Heart left ventricle (tissue), 16 donors: Measurements from ENCODE around the gene PPM1L. TPM values are rescaled to one million over a fixed set of nuclear protein-coding genes. Genes with fewer than 3 reads are reported as not detected.

Source experiments
- ATAC-seq, 4 donors: fragments of 200-7000 bp; cut with Tn5 transposase; one replicate each; pipeline ENCODE4 v1.9.1; 2020 to 2022; ENCODE audit warnings: moderate library complexity in 4 of 4, mild to moderate bottlenecking in 3 of 4, moderate number of reproducible peaks in 1 of 4
- DNase-seq, 5 donors: peaks; one replicate each; pipeline ENCODE4 v3.0.0-alpha.2; 2020
- H3K27ac ChIP-seq, 12 donors: fragments of 200-600 bp; sonication (generic) in 4 of 12; one replicate each; pipeline versions ENCODE4 v1.5.0 to v1.8.0; 2016 to 2022; ENCODE audit warnings: mild to moderate bottlenecking in 2 of 12
- H3K27me3 ChIP-seq, 9 donors: fragments of 200-600 bp; sonication (generic) in 2 of 9; one replicate each; pipeline versions ENCODE4 v1.5.1 to v1.8.0; 2016 to 2022; ENCODE audit warnings: mild to moderate bottlenecking in 3 of 9
- H3K36me3 ChIP-seq, 9 donors: fragments of 200-600 bp; sonication (generic) in 2 of 9; one replicate each; pipeline versions ENCODE4 v1.5.0 to v1.8.0; 2018 to 2022; ENCODE audit warnings: mild to moderate bottlenecking in 2 of 9
- H3K4me1 ChIP-seq, 12 donors: fragments of 200-600 bp; sonication (generic) in 4 of 12; one replicate each; pipeline versions ENCODE4 v1.5.0 to v1.8.0; 2016 to 2022; ENCODE audit warnings: mild to moderate bottlenecking in 3 of 12
- H3K4me3 ChIP-seq, 12 donors: fragments of 200-600 bp; sonication (generic) in 4 of 12; one replicate each; pipeline versions ENCODE4 v1.5.0 to v1.8.0; 2017 to 2022; ENCODE audit warnings: mild to moderate bottlenecking in 9 of 12, moderate library complexity in 4 of 12
- H3K9me3 ChIP-seq, 12 donors: fragments of 200-600 bp; sonication (generic) in 4 of 12; one replicate each; pipeline versions ENCODE4 v1.5.0 to v1.8.0; 2016 to 2022; ENCODE audit warnings: mild to moderate bottlenecking in 1 of 12
- POLR2A ChIP-seq, 2 donors: fragments of 450-650 bp; IDR thresholded peaks; one replicate each; pipeline ENCODE4 v1.6.1; 2017; ENCODE audit warnings: antibody characterized with exemption in 2 of 2, mild to moderate bottlenecking in 2 of 2, moderate library complexity in 2 of 2
- WGBS, 4 donors: extraction: QIAGEN DNeasy Blood & Tissue Kit in 2 of 4; methylation state at CpG; one replicate each; pipeline versions ENCODE4 v1.1.5 to v1.1.7; 2013 to 2018; 5-methylcytosine and 5-hydroxymethylcytosine counted together
- intact Hi-C, 10 donors: fragments of 100-400 bp; cut with DNase I; formaldehyde crosslinking; loops; one replicate each; pipeline versions ENCODE4 v1.11.1 to v1.14.2; 2022
- polyA plus RNA-seq, 2 donors: library from polyadenylated mRNA; stranded (reverse); fragments of 200-250 nt; gene quantifications; one replicate each; pipeline ENCODE4 v1.2.3, GENCODE V29; 2013
- total RNA-seq, 9 donors: library from RNA; depleted of rRNA in 2 of 9; stranded (reverse); fragments of >200 nt in 2 of 9; fragmentation: NEBNext Ultra II Directional in 3 of 9; extraction: Animal tissue kit (Norgen Biotek cat#: 25700) in 3 of 9; gene quantifications; one replicate each; pipeline versions ENCODE4 v1.1.0 to v1.2.4, GENCODE V29; 2016 to 2023
- TF ChIP-seq, protein P1 (sequence below), 12 donors: fragments of 200-600 bp; sonication (generic) in 4 of 12; IDR thresholded peaks; one replicate each; pipeline versions ENCODE4 v1.5.0 to v1.8.0; 2018 to 2022; ENCODE audit warnings: antibody characterized with exemption in 12 of 12, mild to moderate bottlenecking in 5 of 12
- donor health status: ischemic (EF 13 %, LVEDD 7.1; RV severe dilation, severe dysfunction).
- donor health status: healthy with polysubstance abuse.
- donor health status: DM: no; HTN: yes; CAD: no.
- donor health status: DM: no; HTN: no; CAD: no.
- donor health status: ischemic (EF 25% LVEDD 6.9; RV normal size, moderate dysfunction).
- donor health status: ischemic (EF 25% LVEDD 5.7; RV mildly dilated, moderate dysfunction).
- donor health status: healthy.
- donor health status: DM: yes; HTN: yes; CAD: no.
- donor health status: ischemic (EF 35%, LVEDD 5.7; RV mildly dilated, moderate dysfunction).
- donor health status: nonischemic (EF 11% LVEDD 7.7; RV severe dilation, severe dysfunction).
- donor health status: DM: yes; HTN: yes; CAD: no.
- donor health status: PGD.
- donor health status: ischemic (EF 29% LVEDD 5.4; RV normal size, mild dysfunction).
- donor health status: nonischemic (EF 23%, LVEDD 6.1; RV moderate dilation, normal function).

Gene PPM1L
- total and polyA plus RNA-seq, 11 donors, result 6.2 to 89.6 (median 41.7) TPM

- no peak for ATAC-seq
- H3K4me3 ChIP-seq, result peak overlapping the region in 2 of 12 donors; percentile 1 to 21
- H3K27me3 ChIP-seq, result no peaks in the 10 kb centered on the region
- WGBS, 4 donors, result 45 to 61% (median 49%) methylated on average over 1 of the region's 1 CpG
- no peak overlapping the region for H3K27ac ChIP-seq
- peaks cover 0 to 20% (median 12%) of the 10 kb centered on the region in 12 donors for H3K4me1 ChIP-seq
- no peak for DNase-seq
- H3K36me3 ChIP-seq, result no peaks in the 10 kb centered on the region
- no peaks in the 10 kb centered on the region for H3K9me3 ChIP-seq
- TF ChIP-seq, protein P1, sequence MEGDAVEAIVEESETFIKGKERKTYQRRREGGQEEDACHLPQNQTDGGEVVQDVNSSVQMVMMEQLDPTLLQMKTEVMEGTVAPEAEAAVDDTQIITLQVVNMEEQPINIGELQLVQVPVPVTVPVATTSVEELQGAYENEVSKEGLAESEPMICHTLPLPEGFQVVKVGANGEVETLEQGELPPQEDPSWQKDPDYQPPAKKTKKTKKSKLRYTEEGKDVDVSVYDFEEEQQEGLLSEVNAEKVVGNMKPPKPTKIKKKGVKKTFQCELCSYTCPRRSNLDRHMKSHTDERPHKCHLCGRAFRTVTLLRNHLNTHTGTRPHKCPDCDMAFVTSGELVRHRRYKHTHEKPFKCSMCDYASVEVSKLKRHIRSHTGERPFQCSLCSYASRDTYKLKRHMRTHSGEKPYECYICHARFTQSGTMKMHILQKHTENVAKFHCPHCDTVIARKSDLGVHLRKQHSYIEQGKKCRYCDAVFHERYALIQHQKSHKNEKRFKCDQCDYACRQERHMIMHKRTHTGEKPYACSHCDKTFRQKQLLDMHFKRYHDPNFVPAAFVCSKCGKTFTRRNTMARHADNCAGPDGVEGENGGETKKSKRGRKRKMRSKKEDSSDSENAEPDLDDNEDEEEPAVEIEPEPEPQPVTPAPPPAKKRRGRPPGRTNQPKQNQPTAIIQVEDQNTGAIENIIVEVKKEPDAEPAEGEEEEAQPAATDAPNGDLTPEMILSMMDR (IDR thresholded peaks at IDR 0.05), result no peak
- TF ChIP-seq POLR2A (IDR thresholded peaks at IDR 0.05), result no peak
- intact Hi-C loops, result no loop called here
Measured at GRCh38 chr3:160747422-160747821, 8.6 kb upstream of the PPM1L start.

DNA sequence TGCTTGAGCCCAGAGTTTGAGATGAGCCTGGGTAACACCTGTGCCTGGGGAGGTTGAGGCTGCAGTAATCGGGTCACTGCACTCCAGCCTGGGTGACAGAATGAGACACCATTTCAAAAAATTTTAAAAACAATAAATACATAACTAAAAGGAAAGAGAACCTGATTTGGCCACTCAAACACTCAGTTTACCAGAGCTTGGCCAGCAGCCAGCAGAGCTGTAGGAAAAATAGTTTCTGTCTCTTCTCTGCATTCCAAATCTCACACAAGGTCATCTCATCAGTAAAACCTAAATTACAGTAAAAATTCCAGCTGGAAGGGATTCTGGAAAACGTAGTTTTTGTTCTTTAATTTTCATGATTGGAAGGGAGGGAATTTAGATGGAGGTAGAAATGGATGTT is 7.8 kb upstream of the PPM1L start:
- no peak overlapping the region for H3K4me3 ChIP-seq
- H3K27me3 ChIP-seq, result no peaks in the 10 kb centered on the region
- H3K4me1 ChIP-seq, result peaks cover 0 to 23% (median 12%) of the 10 kb centered on the region in 12 donors
- H3K9me3 ChIP-seq, result no peaks in the 10 kb centered on the region
- DNase-seq (peak in 1 of 5 donors; percentile 26), ATAC-seq (no peak)
- H3K36me3 ChIP-seq, result no peaks in the 10 kb centered on the region
- 66 to 74% (median 67%) methylated on average over 2 of the region's 2 CpGs for WGBS, 4 donors
- no peak overlapping the region for H3K27ac ChIP-seq
- intact Hi-C loops, result no loop called here
- TF ChIP-seq, protein P1 (IDR thresholded peaks at IDR 0.05), result no peak
- TF ChIP-seq POLR2A (IDR thresholded peaks at IDR 0.05), result no peak

DNA sequence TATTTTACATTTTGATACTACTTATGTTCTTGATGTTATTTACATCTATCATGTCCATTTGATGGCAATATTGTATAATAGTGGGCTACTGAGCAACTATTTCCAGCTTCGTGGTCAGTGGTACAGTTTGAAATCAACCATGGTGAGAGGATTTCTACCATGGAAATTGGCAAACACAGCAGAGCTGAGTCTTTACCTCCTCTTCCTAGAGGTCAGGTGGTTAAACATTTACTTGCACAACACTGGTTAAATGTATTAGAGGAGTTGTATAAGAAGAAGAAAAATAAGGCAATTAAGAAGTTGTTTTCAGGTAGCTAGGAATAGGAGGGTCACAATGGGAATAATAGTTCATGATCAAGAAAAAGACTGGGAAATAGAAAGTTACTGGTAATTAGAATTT is 7.2 kb upstream of the PPM1L start:
- DNase-seq, result no peak

DNA sequence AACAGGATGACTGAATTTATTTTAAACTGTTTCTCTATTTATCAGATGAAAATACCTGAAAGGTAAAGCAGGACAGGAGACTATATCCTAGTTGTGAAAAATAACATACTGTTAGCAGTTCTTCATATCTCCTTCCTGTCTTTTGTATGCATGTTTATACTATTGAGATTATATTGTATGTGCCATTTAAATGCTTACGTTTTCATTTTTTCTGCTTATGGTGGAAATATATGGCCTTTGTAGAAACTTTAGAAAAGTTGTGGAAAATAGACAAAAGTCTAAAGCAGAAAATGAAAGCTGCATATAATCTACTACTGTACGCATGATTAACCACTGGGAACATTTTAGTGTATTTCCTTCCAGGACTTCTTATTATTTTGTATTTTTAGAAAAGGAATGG is 2.1 kb upstream of the PPM1L start:
- intact Hi-C loops, result loop anchor here in 4 of 10 donors (2.0 to 10.0 kb wide), 5 partner anchors 15 to 467 kb away; partner anchors contain the start of genes KPNA4 (in 1 of the 4) and NMD3 (in 1 of the 4)
- DNase-seq (no peak), ATAC-seq (no peak)
- H3K9me3 ChIP-seq, result no peaks in the 10 kb centered on the region
- H3K4me1 ChIP-seq, result peaks cover 0 to 36% (median 13%) of the 10 kb centered on the region in 12 donors
- TF ChIP-seq, protein P1 (IDR thresholded peaks at IDR 0.05), result no peak
- no peak for TF ChIP-seq POLR2A (IDR thresholded peaks at IDR 0.05)
- 27 to 36% (median 33%) methylated on average over 2 of the region's 2 CpGs for WGBS, 4 donors
- H3K36me3 ChIP-seq, result no peaks in the 10 kb centered on the region
- H3K4me3 ChIP-seq, result peak overlapping the region; percentile 66 to 93 (median 82)
- H3K27ac ChIP-seq, result peak overlapping the region; percentile 87 to 99 (median 96)
- H3K27me3 ChIP-seq, result no peaks in the 10 kb centered on the region

More for the DNA sequence above, 7.2 kb upstream of the PPM1L start:
- H3K27ac ChIP-seq, result no peak overlapping the region
- H3K4me1 ChIP-seq, result peaks cover 3 to 28% (median 18%) of the 10 kb centered on the region in 12 donors
- no peaks in the 10 kb centered on the region for H3K36me3 ChIP-seq
- no peaks in the 10 kb centered on the region for H3K9me3 ChIP-seq
- intact Hi-C loops, result no loop called here
- no peak overlapping the region for H3K4me3 ChIP-seq
- no peak for ATAC-seq
- TF ChIP-seq, protein P1 (IDR thresholded peaks at IDR 0.05), result no peak
- no peak for TF ChIP-seq POLR2A (IDR thresholded peaks at IDR 0.05)
- no peaks in the 10 kb centered on the region for H3K27me3 ChIP-seq
- 85 to 94% (median 87%) methylated on average over 1 of the region's 1 CpG for WGBS, 4 donors
